Epithelial cell of proximal tubule (primary cell): ENCODE data around the gene C8A. TPM values are rescaled to one million over a fixed set of nuclear protein-coding genes. Genes with fewer than 3 reads are reported as not detected.

Source experiments
- DNase-seq: peaks from one replicate; pipeline ENCODE4 v3.0.0-alpha.2; 2011; ENCODE audit warnings: low read depth
- H3K4me3 ChIP-seq: 2 replicates; pipeline ENCODE4 v1.5.1; 2011; ENCODE audit warnings: low read depth, mild to moderate bottlenecking, low read length
- CTCF ChIP-seq: conservative IDR thresholded peaks from 2 replicates; pipeline ENCODE4 v1.5.1; 2012; ENCODE audit warnings: low read depth, mild to moderate bottlenecking, low read length
- total RNA-seq: library from RNA; depleted of rRNA; stranded (reverse); fragments of >200 nt; gene quantifications from 2 replicates; pipeline ENCODE4 v1.2.3, GENCODE V29; 2015

C8A gene
- total RNA-seq, 1 donor from 2014 or later: not detected

- no peak for TF ChIP-seq CTCF
- DNase-seq: no peak
- H3K4me3 ChIP-seq: no peak overlapping the region
These were observed 44.3 kb downstream of the C8A start for GRCh38 chr1:56898879-56899278.

- DNase-seq: no peak
- no peak for TF ChIP-seq CTCF
- H3K4me3 ChIP-seq: no peak overlapping the region
These were observed 47.1 kb downstream of the C8A start for GRCh38 chr1:56901716-56902115.

DNA sequence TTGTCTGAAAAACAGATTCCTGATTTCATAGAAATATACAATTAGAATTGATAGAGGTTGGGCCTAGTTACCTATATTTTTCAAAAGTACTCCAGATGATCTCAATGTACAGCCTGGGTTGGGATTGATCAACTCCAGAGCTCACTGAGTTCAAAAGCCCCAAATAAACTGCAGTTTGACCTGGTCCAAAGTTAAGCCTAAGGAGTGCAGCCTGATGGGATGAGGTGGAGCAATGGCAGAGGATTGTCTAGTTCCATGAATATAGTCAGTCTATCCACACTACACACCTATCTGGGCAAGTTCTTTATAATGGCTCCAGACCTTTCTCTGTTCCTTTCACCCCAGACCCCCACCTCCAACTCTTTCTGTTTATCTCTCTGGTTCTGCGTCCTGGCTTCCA lies 49.2 kb downstream of the C8A start:
- no peak for TF ChIP-seq CTCF
- H3K4me3 ChIP-seq: no peak overlapping the region

GRCh38 chr1:56904663-56905397 lies 50.2 kb downstream of the C8A start:
- H3K4me3 ChIP-seq: no peak overlapping the region
- no peak for TF ChIP-seq CTCF
- no peak for DNase-seq

More for the DNA sequence above, 49.2 kb downstream of the C8A start:
- DNase-seq: no peak

- TF ChIP-seq CTCF: no peak
- H3K4me3 ChIP-seq: no peak overlapping the region
- DNase-seq: no peak
These were observed 51.1 kb downstream of the C8A start for GRCh38 chr1:56905667-56906066.

DNA sequence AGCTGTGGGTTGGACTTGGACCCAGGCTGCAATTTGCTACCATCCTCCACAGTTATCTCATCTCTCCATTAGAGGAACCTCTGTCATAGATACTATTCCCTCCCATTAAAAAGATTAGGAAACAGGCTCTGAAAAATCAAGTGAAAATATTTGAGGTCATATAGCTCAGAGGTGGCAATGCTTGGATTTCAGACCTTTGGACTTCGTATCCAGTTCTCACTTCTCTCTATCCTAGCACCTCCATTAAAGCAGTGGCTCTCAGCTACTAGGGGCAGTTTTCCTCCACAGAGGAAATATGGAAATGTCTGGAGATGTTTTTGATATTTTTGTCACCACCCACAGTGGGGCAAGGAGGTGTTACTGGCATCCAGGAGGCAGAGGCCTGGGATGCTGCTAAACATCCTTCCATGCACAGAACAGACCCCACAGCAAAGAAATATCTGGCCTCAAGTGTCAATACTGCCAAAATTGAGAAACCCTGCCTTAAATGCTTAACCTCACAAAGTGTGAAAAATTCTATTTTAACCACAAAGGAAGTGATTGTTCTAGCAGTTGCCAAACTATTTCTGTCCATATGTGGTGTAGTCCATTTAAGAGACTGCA lies 54.1 kb downstream of the C8A start:
- TF ChIP-seq CTCF: no peak
- H3K4me3 ChIP-seq: no peak overlapping the region
- DNase-seq: no peak
